HG03460 (cell line): ENCODE measurements around the gene TNIK.

Experiments used
- ATAC-seq: cut with Tn5 transposase; IDR thresholded peaks from one replicate; pipeline ENCODE4 v1.9.1; 2021; ENCODE audit not compliant: unreplicated experiment

TNIK gene

DNA sequence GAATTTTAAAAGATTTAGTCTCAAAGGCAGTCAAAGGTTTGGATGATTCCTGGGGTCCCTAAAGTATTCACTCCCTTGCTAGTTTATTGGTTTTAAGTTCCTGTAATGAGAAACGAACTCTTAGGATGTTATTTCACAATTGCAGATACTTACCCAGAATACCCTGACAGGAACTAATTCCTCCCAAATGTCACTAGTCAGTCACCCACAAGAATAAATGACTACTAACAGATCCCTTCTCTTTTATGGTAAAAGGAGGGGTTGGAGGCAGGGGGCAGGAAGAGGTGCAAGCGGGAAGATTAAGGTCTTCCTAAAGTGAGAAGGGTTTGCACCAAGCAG lies 259.5 kb downstream of the TNIK start:
- ATAC-seq: no peak

- ATAC-seq: no peak
Observed at GRCh38 chr3:171200052-171200749, 260.0 kb downstream of the TNIK start.

DNA sequence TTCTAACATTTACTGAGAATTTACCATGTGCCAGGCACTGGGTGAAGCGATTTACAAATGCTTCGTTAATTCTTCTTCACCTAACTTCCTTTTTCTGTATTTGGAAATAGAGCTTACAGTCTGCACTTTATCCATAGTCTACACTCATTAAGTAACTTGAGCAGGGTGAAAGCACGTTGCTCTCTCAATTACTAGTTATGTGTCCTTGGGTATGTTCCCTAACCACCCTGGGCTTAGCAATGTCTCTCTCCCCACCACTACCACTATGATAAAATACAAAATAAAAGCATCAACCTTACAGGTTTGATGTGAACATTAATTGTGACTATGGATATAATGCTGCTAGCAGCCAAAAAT lies 260.8 kb downstream of the TNIK start:
- no peak for ATAC-seq

- ATAC-seq: no peak
Observed at GRCh38 chr3:171198781-171199472, 261.3 kb downstream of the TNIK start.

- ATAC-seq: no peak
Observed at GRCh38 chr3:171195686-171196085, 264.5 kb downstream of the TNIK start.

- ATAC-seq: no peak
Observed at GRCh38 chr3:171194965-171195364, 265.2 kb downstream of the TNIK start.

DNA sequence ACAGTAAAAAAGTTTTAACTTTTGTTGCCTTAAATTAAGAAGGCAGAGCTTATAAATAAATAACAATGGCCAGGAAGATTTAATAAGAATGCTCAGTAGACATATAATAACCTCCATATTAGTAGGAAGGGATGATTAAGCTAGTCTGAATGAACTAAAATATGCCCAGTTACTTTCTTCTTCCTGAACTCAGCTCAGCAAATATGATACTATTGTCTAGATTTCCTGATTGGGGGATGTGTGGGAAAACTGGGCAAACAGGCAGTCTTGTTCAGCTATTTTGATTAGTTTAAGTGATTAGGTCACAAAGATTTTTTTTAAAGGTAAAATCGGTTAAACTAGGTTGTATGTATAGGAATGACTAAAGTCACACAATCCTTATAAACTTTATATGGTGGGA lies 266.5 kb downstream of the TNIK start:
- no peak for ATAC-seq

GRCh38 chr3:171192176-171192854 lies 267.9 kb downstream of the TNIK start:
- no peak for ATAC-seq

DNA sequence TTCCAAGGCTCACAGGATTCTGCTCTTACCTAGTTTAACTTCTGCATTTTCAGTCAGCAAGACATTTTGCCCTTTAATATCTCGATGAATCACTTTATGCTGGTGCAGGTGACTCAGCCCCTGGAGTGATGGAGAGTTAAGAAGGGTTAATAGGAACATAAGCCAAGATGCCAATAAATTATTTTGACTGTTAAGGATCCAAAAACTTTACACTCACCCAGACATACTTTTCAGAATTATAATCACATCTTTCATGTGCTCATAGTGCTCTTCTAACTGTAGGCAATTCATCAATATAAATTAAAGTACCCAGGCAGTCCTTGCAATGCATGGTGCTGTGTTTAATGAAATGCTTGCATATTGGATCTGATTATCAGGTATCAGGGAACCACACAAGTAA lies 269.5 kb downstream of the TNIK start:
- ATAC-seq: no peak

GRCh38 chr3:171189394-171190080 lies 270.7 kb downstream of the TNIK start:
- peak; percentile 53 for ATAC-seq

DNA sequence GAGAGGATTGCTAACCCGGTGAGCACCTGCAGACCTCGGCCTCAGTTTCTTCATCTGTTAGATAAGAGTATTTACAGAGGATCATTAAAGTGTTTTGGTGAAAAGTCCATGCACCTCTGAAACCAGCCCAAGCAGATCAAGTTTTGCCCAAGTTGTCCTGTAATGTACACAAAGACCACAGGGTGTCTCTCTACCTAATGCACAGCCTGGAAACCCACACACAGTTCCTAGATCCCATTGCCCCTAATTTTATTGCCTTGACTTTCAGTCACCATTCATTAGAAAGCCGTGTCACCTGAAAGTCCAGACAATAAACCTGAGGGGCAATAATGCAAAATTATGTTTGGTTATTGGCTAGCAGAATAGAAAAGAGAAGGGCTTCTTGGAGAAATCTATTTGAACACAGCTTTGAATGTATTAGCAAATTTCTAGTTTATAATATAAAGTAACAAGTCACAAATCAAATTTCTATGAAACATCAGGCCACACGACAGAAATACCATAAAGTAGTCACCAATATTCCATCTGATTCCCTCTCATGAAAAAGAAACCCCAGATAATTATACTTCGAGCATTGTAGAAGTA lies 272.4 kb downstream of the TNIK start:
- ATAC-seq: no peak

DNA sequence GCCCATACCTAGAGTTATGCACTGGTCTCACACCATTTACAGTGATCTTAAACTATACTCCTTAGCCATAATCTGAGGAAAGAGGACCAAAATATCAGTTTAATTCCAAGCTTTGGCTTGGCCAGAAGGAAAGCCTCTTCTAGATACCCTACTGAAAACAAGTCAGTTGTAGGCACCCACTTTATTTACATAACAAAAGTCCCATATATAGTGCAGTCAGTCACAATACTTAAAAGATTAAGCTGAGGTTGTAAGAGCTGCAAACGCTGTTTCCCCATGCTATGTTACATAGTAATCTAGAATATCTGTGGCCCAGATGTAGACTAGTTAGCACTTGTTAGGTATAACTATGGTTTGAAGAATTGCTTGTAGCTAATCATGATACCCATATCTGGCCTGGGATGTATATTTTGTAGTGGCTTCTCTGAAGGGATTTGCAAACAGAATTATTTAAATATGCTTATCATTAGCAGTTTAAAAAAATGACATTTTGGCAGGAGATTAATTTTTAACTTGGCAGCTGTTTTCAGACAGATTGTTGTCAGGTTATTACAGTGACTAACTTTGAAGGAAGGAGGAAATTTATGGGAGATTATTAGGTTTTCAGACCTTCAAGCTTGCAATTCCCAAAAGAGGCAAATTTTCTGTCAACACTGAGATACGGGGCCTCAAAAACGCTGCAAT lies 273.2 kb downstream of the TNIK start:
- ATAC-seq: no peak

DNA sequence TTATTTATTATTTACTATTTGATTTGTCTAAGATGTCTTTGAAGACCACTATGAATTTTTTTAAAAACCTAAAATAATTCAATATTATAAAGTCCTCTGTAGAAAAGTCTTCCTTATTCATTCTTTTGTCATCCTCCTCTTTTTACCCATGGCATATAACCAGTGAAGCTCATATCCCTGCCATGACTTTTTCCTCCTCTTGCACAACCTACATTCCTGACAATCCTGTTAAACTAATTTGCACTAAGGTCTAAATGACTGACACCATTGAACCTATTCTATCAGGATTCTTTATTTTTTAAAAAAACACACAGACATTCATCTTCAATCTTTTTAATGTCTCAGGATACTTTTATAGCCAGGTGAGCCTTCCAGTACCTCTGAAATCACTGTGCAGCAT lies 273.8 kb downstream of the TNIK start:
- ATAC-seq: no peak

- no peak for ATAC-seq
Observed at GRCh38 chr3:171185959-171186358, 274.2 kb downstream of the TNIK start.

- peak; percentile 78 for ATAC-seq
Observed at GRCh38 chr3:171184372-171184771, 275.8 kb downstream of the TNIK start.

GRCh38 chr3:171183042-171183441 lies 277.2 kb downstream of the TNIK start:
- no peak for ATAC-seq

GRCh38 chr3:171181907-171182690 lies 278.1 kb downstream of the TNIK start:
- no peak for ATAC-seq

DNA sequence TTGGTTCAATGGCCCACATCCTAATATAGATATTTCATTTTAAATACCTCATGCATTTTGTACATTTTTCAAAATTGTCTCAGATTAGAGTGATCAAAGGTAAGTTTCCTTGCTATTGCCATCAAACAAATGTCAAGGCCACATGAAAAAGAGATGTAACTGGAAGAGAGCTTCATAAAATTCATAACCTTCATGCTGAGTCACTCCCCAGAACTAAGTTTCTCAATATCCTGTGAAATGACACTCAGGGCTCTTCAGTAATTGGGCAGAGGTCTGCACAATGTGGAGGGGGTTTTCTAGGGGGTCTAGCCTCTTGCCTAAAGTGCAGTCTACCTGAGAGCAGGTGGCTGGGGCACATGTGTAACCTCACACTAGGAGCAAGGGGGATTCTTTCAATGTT lies 281.5 kb downstream of the TNIK start:
- no peak for ATAC-seq

GRCh38 chr3:171177553-171177952 lies 282.7 kb downstream of the TNIK start:
- ATAC-seq: no peak

GRCh38 chr3:171177056-171177455 lies 283.1 kb downstream of the TNIK start:
- no peak for ATAC-seq
